Stimulated activated naive CD8-positive, alpha-beta T cell treated with anti-CD3 and anti-CD28 coated beads, Interleukin-15, Interleukin-2, amounts not matched to agents 100 U/mL and 50 U/mL, for 24 hours (primary cell): Measurements from ENCODE around the gene FHIP2A.

ENCODE experiments used
- ATAC-seq: fragments of 150-1000 bp; cut with Tn5 transposase; one replicate; pipeline ENCODE4 v1.10.0; 2021
- DNase-seq: peaks from one replicate; pipeline ENCODE4 v3.0.0; 2021

The FHIP2A gene

GRCh38 chr10:114857922-114858629 lies 36.5 kb downstream of the FHIP2A start:
- ATAC-seq = no peak
- no peak for DNase-seq

GRCh38 chr10:114859222-114859621 lies 37.6 kb downstream of the FHIP2A start:
- DNase-seq (no peak), ATAC-seq (no peak)

- DNase-seq (no peak), ATAC-seq (no peak)
Measured at GRCh38 chr10:114862456-114862855, 40.9 kb downstream of the FHIP2A start.

- ATAC-seq (no peak), DNase-seq (no peak)
Measured at GRCh38 chr10:114867365-114867764, 45.8 kb downstream of the FHIP2A start.

- DNase-seq (no peak), ATAC-seq (no peak)
Measured at GRCh38 chr10:114868870-114869519, 47.4 kb downstream of the FHIP2A start.

- DNase-seq = no peak
- ATAC-seq = peak; percentile 14
Measured at GRCh38 chr10:114869520-114869892, 47.9 kb downstream of the FHIP2A start.

- DNase-seq (no peak), ATAC-seq (no peak)
Measured at GRCh38 chr10:114870486-114870885, 48.9 kb downstream of the FHIP2A start.

GRCh38 chr10:114871379-114871778 lies 49.8 kb downstream of the FHIP2A start:
- ATAC-seq (no peak), DNase-seq (no peak)
